ENCODE measurements around the gene FAM107A. TPM values are rescaled to one million over a fixed set of nuclear protein-coding genes. Genes with fewer than 3 reads are reported as not detected.
A peak's percentile ranks its signal among the peaks of the same experiment; 100 is the strongest.

FAM107A gene
- total and polyA plus RNA-seq, 9 of the 15 experiments (the other 6 are each of a cell fraction or from before 2014, with no cell fraction given) = 0.07 TPM; not detected in 8

GRCh38 chr3:58522759-58523425 lies 54.3 kb downstream of the FAM107A start (continued):
- TF ChIP-seq ZBTB26 (CRISPR knock-in tag; IDR thresholded peaks at IDR 0.05) (no peak), HDAC2 (IDR thresholded peaks at IDR 0.05) (0 out of 2 replicates have a peak, but pooled peaks have one; percentile 4), NEUROD1 (IDR thresholded peaks at IDR 0.05; ENCODE audit: borderline replicate concordance, low read depth, low read length, partially characterized antibody) (no peak), DMBX1 (CRISPR knock-in tag; IDR thresholded peaks at IDR 0.05; ENCODE audit: borderline replicate concordance) (no peak), ZNF696 (CRISPR knock-in tag; conservative IDR thresholded peaks at IDR 0.05) (no peak), ZNF398 (CRISPR knock-in tag; IDR thresholded peaks at IDR 0.05) (no peak), TEAD4 (IDR thresholded peaks at IDR 0.05; ENCODE audit: low read length) (peak; percentile 66), TEAD4 (CRISPR knock-in tag; IDR thresholded peaks at IDR 0.05; ENCODE audit: borderline replicate concordance) (no peak), TSC22D4 (tag; IDR thresholded peaks at IDR 0.05) (no peak), NRF1 (conservative IDR thresholded peaks at IDR 0.05 in 1 of 2, IDR thresholded peaks at IDR 0.05 in 1 of 2) (no peak), ASH1L (IDR thresholded peaks at IDR 0.05; ENCODE audit: borderline replicate concordance, low read depth, partially characterized antibody) (no peak), NCOA6 (IDR thresholded peaks at IDR 0.05) (no peak), DACH1 (IDR thresholded peaks at IDR 0.05; ENCODE audit: partially characterized antibody) (peak; percentile 75), CHD2 (IDR thresholded peaks at IDR 0.05; ENCODE audit: low read depth, low read length) (no peak), TEAD2 (tag; IDR thresholded peaks at IDR 0.05) (no peak), NFIC (IDR thresholded peaks at IDR 0.05) (no peak), ZNF253 (CRISPR knock-in tag; conservative IDR thresholded peaks at IDR 0.05) (no peak), ZFX (CRISPR knock-in tag; IDR thresholded peaks at IDR 0.05) (no peak), HOXB6 (CRISPR knock-in tag; IDR thresholded peaks at IDR 0.05; ENCODE audit: borderline replicate concordance) (no peak), HDAC8 (tag; IDR thresholded peaks at IDR 0.05) (no peak), ZC3H4 (CRISPR knock-in tag; IDR thresholded peaks at IDR 0.05; ENCODE audit: borderline replicate concordance) (no peak), ZNF12 (CRISPR knock-in tag; IDR thresholded peaks at IDR 0.05) (no peak), STAT6 (CRISPR knock-in tag; IDR thresholded peaks at IDR 0.05) (no peak), USF1 (CRISPR knock-in tag; IDR thresholded peaks at IDR 0.05) (no peak)
